RPMI7951 (cell line): ENCODE results near the gene PCGF3. TPM values are rescaled to one million over a fixed set of nuclear protein-coding genes. Genes with fewer than 3 reads are reported as not detected.
"Not testable (repeated sequence)": the region's sequence is repeated elsewhere in the genome, so short reads cannot be mapped to it uniquely, and the experiment has no call there.

Experiments
- DNase-seq: peaks from one replicate; pipeline ENCODE4 v3.0.0-alpha.2; 2012; ENCODE audit warnings: low read depth
- total RNA-seq: library from RNA; depleted of rRNA; stranded (reverse); fragments of >200 nt; shearing (Covaris generic); gene quantifications from 2 replicates; pipeline ENCODE4 v1.2.3, GENCODE V29; 2014; rRNA removed

PCGF3 gene
- total RNA-seq, 1 experiment from 2014 or later = 18.7 TPM

DNA sequence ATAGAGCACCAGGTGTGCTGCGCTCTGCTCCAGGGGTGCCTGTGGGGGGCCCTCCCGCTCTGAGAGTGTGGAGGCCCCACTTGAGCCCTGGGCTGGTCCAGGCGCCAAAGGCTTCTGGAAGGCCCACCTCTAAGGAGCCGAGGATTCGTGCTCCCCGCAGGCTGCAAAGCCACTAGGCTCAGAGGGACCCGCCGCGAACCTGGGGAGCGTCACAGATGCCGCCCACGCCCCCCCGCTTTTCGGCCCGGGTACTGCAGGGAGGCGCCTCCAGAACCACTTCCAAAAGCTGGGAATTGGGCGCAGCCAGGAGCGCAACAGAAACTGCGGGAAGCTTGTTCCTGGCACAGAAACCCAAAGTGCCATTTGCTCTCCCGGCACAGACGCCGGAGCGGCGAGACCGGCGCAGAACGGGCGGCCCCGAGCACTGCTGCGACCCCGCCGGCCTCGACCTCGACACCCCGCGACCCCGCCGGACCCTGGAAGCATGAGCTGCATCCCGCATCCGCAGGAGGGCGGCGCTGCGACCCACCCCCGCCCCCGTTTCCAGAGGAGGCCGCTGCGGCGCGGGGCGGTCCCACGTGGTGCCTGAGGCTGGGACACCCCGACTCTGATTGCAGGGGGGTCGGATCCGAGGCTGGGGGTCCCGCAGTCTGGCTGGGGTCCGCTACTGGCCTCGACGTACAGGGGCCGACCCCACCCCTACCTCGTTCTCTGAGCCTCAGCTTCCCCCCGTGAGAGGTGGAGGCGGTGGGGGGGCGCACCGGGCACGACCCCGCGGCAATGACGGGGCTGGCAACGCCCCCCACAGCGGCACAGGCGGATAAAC lies 89.5 kb downstream of the PCGF3 start:
- DNase-seq = no peak

DNA sequence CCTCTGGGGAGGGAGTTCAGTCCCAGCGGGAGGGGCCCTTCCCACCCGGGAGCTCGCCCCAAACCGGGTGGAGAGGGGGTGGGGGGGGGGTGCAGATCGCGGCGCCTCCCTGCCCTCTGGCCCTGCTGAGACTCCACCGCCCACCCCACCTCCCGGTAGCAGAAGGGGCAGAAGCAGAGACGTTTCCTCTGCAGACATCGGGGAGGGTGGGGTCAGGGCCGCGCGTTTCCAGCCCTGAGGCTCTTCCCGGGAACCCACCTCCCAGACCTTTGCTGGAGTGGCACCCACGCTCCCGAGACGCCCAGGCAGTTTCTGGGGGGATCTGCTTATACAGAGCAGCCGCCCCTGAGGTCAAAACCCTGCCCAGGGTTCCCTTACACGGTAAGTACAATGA lies 90.1 kb downstream of the PCGF3 start:
- DNase-seq = no peak

- DNase-seq = no peak
These were observed 90.6 kb downstream of the PCGF3 start for GRCh38 chr4:796206-796605.

DNA sequence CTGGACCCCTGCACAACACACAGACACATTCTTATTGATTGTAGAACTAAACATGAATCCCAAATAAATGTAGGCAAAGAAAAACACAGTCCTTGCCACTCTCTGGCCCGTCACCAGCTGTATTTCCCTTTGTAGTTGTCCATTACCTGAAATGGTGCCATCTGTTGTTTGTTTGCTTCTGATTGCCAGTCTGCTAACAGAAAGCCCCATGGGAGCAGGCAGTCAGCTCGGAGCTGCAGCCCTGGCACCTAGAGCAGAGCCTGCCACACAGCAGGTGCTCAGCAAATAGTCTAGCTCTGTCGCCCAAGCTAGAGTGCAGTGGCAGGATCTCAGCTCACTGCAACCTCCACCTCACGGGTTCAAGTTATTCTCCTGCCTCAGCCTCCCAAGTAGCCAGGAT lies 91.4 kb downstream of the PCGF3 start:
- DNase-seq = no peak

GRCh38 chr4:801436-802124 lies 95.9 kb downstream of the PCGF3 start:
- DNase-seq = no peak

DNA sequence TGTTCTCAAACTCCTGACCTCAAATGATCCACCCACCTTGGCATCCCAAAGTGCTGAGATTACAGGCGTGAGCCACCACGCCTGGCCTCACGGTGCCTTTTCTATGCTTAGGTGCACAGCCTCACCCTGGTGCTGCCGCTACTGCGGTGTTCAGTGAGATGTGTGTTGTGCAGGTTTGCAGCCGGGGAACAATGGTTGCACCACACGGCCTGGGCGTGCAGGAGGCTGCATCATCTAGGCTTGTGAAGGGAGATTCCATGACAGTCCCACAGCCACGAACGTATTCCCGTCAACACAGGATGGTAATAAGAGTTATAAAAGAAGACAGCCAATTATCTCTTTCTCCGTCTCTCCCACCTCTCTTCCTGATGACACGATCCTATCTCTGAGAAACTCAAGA lies 98.3 kb downstream of the PCGF3 start:
- DNase-seq = no peak

DNA sequence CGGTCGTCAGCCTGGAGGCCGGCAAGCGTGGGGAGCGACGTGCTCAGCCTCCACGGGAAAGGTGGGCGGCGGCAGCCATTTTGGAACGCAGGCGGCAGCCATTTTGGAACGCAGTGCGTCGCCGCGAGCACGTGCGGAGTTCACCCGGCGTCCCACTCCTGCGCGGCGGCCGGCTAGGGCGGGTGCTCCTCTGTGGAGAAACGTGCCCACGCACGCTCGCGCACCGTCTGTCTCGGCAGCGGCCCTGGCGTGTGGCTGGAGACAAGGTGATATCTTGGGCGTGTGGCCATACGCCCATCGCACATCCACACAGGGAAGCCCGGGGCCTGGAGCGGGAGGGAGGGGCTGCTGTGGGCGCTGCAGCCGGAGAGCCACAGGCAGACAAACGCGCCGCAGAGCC lies 99.2 kb downstream of the PCGF3 start:
- no peak for DNase-seq

GRCh38 chr4:806979-807378 lies 101.3 kb downstream of the PCGF3 start:
- not testable (repeated sequence) for DNase-seq

DNA sequence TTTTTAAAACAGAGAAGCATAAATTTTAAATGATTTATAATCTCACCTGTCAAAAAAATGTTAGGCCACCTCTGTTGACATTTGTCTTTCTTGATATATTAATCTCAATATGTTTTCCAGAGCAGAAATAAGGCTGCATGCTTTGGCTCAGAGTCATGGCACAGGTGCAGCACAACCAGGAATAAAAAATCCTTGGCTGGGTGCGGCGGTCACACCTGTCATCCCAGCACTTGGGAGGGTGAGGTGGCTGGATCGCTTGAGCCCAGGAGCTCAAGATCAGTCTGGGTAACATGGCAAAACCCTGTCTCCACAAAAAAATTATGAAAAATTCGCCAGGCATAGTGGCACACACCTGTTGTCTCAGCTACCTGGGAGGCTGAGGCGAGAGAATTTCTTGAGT lies 102.2 kb downstream of the PCGF3 start:
- DNase-seq = no peak

- no peak for DNase-seq
These were observed 103.4 kb downstream of the PCGF3 start for GRCh38 chr4:808860-809570.

GRCh38 chr4:813900-814299 lies 108.3 kb downstream of the PCGF3 start:
- no peak for DNase-seq

DNA sequence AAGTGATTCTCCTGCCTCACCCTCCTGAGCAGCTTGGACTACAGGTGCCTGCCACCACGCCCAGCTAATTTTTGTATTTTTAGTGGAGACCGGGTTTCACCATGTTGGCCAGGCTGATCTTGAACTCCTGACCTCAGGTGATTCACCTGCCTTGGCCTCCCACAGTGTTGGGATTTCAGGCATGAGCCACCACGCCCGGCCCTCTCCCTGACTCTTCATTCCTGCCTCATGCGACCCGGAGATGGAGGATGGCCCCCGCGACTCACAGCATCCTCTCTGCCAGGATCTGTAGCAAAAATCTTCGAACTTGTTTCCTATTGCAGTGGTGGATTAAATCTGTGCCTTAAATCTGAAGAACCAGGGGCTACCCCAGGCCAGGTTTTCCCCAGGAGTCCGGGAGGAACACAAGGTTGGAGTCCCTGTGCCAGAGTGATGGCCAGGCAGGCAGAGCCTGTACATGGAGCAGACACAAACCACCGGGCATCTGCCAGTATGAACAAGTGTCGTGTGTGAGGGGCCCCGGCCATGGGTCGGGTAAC lies 108.7 kb downstream of the PCGF3 start:
- no peak for DNase-seq

- no peak for DNase-seq
These were observed 110.0 kb downstream of the PCGF3 start for GRCh38 chr4:815464-816146.

GRCh38 chr4:818106-818921 lies 112.7 kb downstream of the PCGF3 start:
- no peak for DNase-seq

DNA sequence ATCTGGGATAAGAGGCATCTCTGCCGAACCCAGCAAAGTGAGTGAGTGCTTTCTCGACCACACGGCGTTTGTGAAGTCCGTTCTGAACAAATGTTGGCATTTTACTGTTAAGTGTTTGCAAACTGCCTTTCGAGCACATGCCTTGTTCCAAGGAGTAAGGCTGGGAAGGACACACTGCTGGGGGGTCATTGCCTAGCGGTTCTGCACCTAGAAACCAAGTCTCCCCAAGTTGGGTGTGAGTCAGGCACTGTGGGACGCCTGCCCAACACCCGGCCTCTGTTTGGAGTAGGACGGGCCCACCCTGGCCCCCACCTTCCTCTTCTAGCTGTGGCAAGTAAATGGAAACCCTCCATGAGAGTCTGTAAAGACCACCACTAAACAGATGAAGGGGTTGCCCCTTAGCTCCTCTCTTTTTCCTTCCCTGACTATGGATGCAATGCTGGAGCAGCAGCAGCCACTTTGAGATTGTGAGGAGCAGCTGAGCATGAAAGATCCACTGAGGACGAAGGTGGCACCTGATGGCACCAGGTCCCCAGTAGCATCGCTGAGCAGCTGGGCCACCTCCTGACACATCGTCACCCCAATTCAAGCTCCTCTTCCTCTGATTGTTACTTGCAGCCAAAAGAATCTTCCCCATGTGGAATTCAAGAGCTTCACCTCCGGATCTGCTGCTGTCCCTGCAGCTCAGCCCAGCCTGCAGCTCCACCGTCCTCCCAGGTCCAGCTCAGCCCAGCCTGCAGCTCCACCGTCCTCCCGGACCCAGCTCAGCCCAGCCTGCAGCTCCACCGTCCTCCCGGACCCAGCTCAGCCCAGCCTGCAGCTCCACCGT lies 114.0 kb downstream of the PCGF3 start:
- no peak for DNase-seq

Other genes starting within 250 kb of the PCGF3 start
- gene ZNF721, start 206.7 kb upstream of the PCGF3 start, total RNA-seq = 9.5 and 13.8 TPM in 2 replicates
- gene PIGG, start 206.6 kb upstream of the PCGF3 start, total RNA-seq = 16.1 and 22.9 TPM in 2 replicates
- gene TMEM271, start 129.5 kb upstream of the PCGF3 start, total RNA-seq = not detected in 2 replicates
- gene PDE6B, start 80.3 kb upstream of the PCGF3 start, total RNA-seq = not detected in 2 replicates
- gene ATP5ME, start 31.6 kb upstream of the PCGF3 start, total RNA-seq = 217 and 228 TPM in 2 replicates
- gene MYL5, start 31.3 kb upstream of the PCGF3 start, total RNA-seq = 1.3 and 3.2 TPM in 2 replicates
- not detected in 2 replicates for gene SLC49A3, start 16.7 kb upstream of the PCGF3 start, total RNA-seq
- gene CPLX1, start 120.3 kb downstream of the PCGF3 start, total RNA-seq = not detected in 2 replicates
- gene GAK, start 226.5 kb downstream of the PCGF3 start, total RNA-seq = 23.1 and 28.2 TPM in 2 replicates
- 13.5 and 17.4 TPM in 2 replicates for gene TMEM175, start 226.6 kb downstream of the PCGF3 start, total RNA-seq